ENCODE results near the gene MAP4K3.

Gene MAP4K3

GRCh38 chr2:39434233-39434897, 2.7 kb downstream of the MAP4K3 start:
- no peak for TF ChIP-seq TAF1 (IDR thresholded peaks at IDR 0.05; ENCODE audit: borderline replicate concordance, insufficient read depth, low read length)
- no peak for TF ChIP-seq POLR2AphosphoS5 (IDR thresholded peaks at IDR 0.05; ENCODE audit: low read depth, low read length)
- TF ChIP-seq SIN3A (IDR thresholded peaks at IDR 0.05; ENCODE audit: borderline replicate concordance, insufficient read depth, low read length), result no peak
- no peak for TF ChIP-seq FOXP2 (optimal IDR thresholded peaks at IDR 0.05; ENCODE audit: borderline replicate concordance, extremely low read depth, extremely low read length, insufficient read depth)
- TF ChIP-seq REST (IDR thresholded peaks at IDR 0.05; ENCODE audit: insufficient read depth in 1 of 2, low read depth in 2 of 2, low read length in 2 of 2), result no peak

- TF ChIP-seq REST (IDR thresholded peaks at IDR 0.05; ENCODE audit: insufficient read depth in 1 of 2, low read depth in 2 of 2, low read length in 2 of 2) (no peak), TAF1 (IDR thresholded peaks at IDR 0.05; ENCODE audit: borderline replicate concordance, insufficient read depth, low read length) (no peak), POLR2AphosphoS5 (IDR thresholded peaks at IDR 0.05; ENCODE audit: low read depth, low read length) (no peak), SIN3A (IDR thresholded peaks at IDR 0.05; ENCODE audit: borderline replicate concordance, insufficient read depth, low read length) (no peak), FOXP2 (optimal IDR thresholded peaks at IDR 0.05; ENCODE audit: borderline replicate concordance, extremely low read depth, extremely low read length, insufficient read depth) (no peak)
These were observed 3.4 kb downstream of the MAP4K3 start for GRCh38 chr2:39433586-39434195.

GRCh38 chr2:39432701-39433100, 4.4 kb downstream of the MAP4K3 start:
- TF ChIP-seq POLR2AphosphoS5 (IDR thresholded peaks at IDR 0.05; ENCODE audit: low read depth, low read length) (no peak), TAF1 (IDR thresholded peaks at IDR 0.05; ENCODE audit: borderline replicate concordance, insufficient read depth, low read length) (no peak), FOXP2 (optimal IDR thresholded peaks at IDR 0.05; ENCODE audit: borderline replicate concordance, extremely low read depth, extremely low read length, insufficient read depth) (no peak), SIN3A (IDR thresholded peaks at IDR 0.05; ENCODE audit: borderline replicate concordance, insufficient read depth, low read length) (no peak), REST (IDR thresholded peaks at IDR 0.05; ENCODE audit: insufficient read depth in 1 of 2, low read depth in 2 of 2, low read length in 2 of 2) (no peak)

GRCh38 chr2:39431592-39432316, 5.3 kb downstream of the MAP4K3 start:
- TF ChIP-seq TAF1 (IDR thresholded peaks at IDR 0.05; ENCODE audit: borderline replicate concordance, insufficient read depth, low read length) (no peak), REST (IDR thresholded peaks at IDR 0.05; ENCODE audit: insufficient read depth in 1 of 2, low read depth in 2 of 2, low read length in 2 of 2) (no peak), FOXP2 (optimal IDR thresholded peaks at IDR 0.05; ENCODE audit: borderline replicate concordance, extremely low read depth, extremely low read length, insufficient read depth) (no peak), SIN3A (IDR thresholded peaks at IDR 0.05; ENCODE audit: borderline replicate concordance, insufficient read depth, low read length) (no peak), POLR2AphosphoS5 (IDR thresholded peaks at IDR 0.05; ENCODE audit: low read depth, low read length) (no peak)
